GM18858 (cell line): ENCODE results near the gene FER1L5.

Source experiments
- ATAC-seq: cut with Tn5 transposase; IDR thresholded peaks from one replicate; pipeline ENCODE4 v1.9.1; 2021; ENCODE audit not compliant: unreplicated experiment

FER1L5 gene

DNA sequence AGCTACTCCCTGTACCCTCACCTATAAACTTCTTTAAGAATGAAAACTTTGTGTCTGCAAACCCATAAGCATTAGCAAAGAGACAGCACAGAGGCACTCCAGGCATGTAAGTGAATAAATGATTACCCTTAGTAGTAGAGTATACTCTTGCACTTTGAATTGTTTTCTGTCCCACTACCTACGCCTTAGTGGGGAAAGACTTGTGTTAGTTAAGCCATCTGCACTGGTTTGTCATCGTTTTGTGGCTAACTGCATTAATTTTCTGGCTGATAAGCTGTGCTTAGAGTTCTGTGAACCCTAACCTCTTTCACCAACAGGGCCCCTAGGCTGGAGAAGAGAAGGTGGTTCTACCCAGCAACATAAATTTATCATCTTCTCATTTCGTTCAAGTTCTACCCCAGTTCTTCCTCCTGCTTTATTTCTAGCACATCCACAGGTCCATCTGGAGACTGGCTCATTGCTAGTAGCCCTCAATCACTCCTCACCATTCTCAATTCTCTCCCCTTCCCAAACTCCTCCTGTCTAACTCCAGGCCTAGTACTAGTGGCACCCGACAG, 96.6 kb downstream of the FER1L5 start:
- ATAC-seq: no peak

DNA sequence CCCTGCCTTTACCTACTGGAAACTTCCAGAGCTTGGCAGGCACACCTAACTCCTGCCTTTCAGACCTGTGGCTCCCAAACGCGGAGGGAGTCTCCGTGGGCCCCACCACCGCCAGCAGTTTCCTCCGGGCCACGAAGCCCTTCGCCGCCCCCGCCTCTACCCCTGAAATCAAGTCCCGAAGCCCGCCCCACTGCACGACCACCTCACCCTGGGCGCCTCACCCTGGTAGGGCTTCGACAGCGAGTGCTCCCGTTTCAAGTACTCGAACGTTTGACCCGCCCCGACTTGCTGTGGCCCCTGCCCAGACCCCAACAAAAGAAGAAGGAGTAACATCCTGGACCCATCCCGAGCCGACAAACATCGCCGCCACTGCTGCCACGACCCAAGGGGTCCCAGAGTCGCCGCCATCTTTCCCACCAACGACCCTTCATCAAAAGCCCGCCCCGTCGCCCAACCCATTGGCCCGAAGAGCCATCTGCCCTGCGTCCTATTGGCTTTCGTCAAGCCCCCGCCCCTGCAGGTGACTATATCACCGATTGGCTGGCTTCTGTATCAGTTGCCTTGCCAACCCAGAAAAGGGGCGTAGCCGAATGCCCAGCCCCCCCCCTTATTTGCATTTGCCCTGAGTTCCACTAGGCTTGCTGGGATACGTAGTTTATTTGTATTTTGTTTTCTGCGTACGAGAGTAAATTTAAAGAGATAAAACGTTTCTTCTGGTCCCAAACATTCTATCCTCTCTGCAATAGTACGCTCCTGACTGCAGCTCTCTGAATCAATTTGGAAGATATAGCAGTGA, 97.3 kb downstream of the FER1L5 start, which contains the start of gene LMAN2L:
TSS of gene LMAN2L (minus strand) at position 432 of the 796 bp plus-strand sequence. CDS start at position 408, 24 bp downstream.
- ATAC-seq: peak; percentile 87

DNA sequence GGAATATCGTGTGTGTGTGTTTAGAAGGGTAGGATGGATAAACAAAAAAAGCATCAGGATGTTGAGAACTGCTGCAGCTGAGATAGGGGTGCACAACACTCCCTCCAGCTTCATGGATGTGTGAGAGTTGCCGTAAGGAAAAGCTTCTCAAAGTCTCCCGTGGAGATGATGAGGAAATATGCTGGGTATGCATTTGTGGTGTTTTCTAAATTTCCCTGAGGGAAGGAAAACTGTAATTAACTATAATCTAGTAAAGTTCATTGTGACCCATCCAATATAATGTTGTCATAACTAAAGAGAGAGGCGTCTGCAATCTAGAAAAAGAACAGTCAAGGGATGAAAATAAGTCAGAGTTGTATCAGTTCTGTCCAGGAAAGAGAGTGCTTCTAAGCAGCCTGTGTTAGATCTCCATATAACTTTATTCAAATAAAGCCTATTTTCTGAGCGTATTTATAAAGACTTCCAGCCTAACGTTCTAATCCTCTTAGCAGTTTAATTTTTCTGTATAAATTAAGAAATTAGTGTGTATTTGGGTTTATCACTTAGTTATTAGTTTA, 104.6 kb downstream of the FER1L5 start:
- no peak for ATAC-seq

DNA sequence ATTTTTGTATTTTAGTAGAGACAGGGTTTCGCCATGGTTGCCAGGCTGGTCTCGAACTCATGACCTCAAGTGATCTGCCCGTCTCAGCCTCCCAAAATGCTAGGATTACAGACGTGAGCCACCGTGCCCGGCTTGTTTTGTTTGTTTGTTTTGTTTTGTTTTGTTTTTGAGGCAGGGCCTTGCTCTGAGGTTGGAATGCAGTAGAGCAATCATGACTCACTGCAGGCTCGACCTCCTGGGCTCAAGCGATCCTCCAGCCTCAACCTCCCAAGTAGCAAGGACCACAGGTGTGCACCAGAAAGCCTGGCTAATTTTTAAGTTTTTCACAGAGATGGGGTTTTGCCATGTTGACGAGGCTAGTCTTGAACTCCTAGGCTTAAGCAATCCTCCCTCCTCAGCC, 109.2 kb downstream of the FER1L5 start:
- no peak for ATAC-seq

DNA sequence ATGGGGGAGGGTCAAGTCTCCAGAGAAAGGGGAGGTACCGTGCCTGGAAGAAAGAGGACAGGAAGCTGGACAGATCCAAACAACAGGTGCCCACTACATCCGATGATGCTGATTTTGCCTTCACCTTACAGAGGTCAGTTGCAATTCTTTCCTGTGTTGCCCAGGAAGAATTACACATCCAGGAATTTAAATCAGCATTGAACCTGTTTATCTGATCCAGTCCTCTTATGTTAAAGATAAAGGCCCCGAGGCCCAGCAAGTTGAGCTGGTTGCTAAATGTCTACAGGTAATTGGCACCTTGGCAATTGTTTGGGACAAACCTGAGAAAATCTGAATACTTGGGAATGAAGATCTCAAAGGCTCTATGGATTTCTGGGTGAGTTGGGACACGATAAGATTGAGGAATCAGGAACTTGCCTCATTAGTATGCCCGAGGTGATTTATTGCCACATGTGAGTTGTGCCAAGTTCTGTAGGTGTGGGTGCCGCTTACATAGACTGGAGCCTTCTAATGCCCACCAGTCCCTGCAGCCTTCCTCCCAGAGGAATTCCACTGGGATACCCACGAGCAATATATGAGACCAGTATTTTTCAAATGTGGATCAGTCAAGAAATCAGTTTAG, 111.2 kb downstream of the FER1L5 start:
- no peak for ATAC-seq

DNA sequence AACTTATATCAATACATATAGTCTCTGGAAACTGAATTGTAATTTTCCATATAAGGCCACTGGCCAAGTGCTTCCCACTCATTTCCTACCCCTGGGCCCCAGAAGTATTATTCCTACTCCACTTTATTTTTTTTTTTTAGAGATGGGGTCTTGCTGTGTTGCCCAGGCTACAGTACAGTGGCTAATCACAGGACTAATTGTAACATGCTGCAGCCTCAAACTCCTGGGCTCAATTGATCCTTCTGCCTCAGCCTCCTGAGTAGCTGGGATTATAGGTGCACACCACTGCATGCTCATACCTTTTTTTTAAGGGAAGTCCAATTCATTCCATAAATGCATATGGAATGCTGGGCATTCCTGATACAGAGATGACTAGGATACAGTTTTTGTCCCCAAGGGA, 111.8 kb downstream of the FER1L5 start:
- ATAC-seq: no peak
